ENCODE measurements around the gene S100A4.
"Not testable (repeated sequence)": the region's sequence is repeated elsewhere in the genome, so short reads cannot be mapped to it uniquely, and the experiment has no call there.

S100A4 gene

GRCh38 chr1:153545067-153546055 lies at the start of gene S100A4:
Gene S100A4, minus strand, starts transcription at chr1:153545806. Its CDS starts 1,012 bp downstream, at chr1:153544794.
- peak; percentile 89 for DNase-seq (ENCODE audit: low spot score)

- DNase-seq (ENCODE audit: low spot score), result no peak
These were observed 47.1 kb upstream of the S100A4 start for GRCh38 chr1:153592748-153593147.

GRCh38 chr1:153588482-153588881 lies 42.9 kb upstream of the S100A4 start:
- DNase-seq (ENCODE audit: low spot score), result no peak

- not testable (repeated sequence) for DNase-seq (ENCODE audit: low spot score)
These were observed 42.4 kb upstream of the S100A4 start for GRCh38 chr1:153588033-153588432.

- DNase-seq (ENCODE audit: low spot score), result no peak
These were observed 41.7 kb upstream of the S100A4 start for GRCh38 chr1:153587314-153587713.

GRCh38 chr1:153586347-153586746 lies 40.7 kb upstream of the S100A4 start:
- DNase-seq (ENCODE audit: low spot score), result no peak

GRCh38 chr1:153585006-153585405 lies 39.4 kb upstream of the S100A4 start:
- DNase-seq (ENCODE audit: low spot score), result no peak

GRCh38 chr1:153583976-153584375 lies 38.4 kb upstream of the S100A4 start:
- DNase-seq (ENCODE audit: low spot score), result no peak

GRCh38 chr1:153583514-153583913 lies 37.9 kb upstream of the S100A4 start:
- not testable (repeated sequence) for DNase-seq (ENCODE audit: low spot score)

GRCh38 chr1:153582836-153583235 lies 37.2 kb upstream of the S100A4 start:
- DNase-seq (ENCODE audit: low spot score), result not testable (repeated sequence)

GRCh38 chr1:153578936-153579335 lies 33.3 kb upstream of the S100A4 start:
- no peak for DNase-seq (ENCODE audit: low spot score)

- DNase-seq (ENCODE audit: low spot score), result peak; percentile 49
These were observed 32.9 kb upstream of the S100A4 start for GRCh38 chr1:153578490-153578889.

GRCh38 chr1:153577624-153578051 lies 32.0 kb upstream of the S100A4 start:
- no peak for DNase-seq (ENCODE audit: low spot score)

GRCh38 chr1:153577138-153577537 lies 31.5 kb upstream of the S100A4 start:
- DNase-seq (ENCODE audit: low spot score), result no peak

- not testable (repeated sequence) for DNase-seq (ENCODE audit: low spot score)
These were observed 29.9 kb upstream of the S100A4 start for GRCh38 chr1:153575497-153575896.

- not testable (repeated sequence) for DNase-seq (ENCODE audit: low spot score)
These were observed 29.5 kb upstream of the S100A4 start for GRCh38 chr1:153575081-153575491.

- DNase-seq (ENCODE audit: low spot score), result no peak
These were observed 27.7 kb upstream of the S100A4 start for GRCh38 chr1:153573351-153573750.

- DNase-seq (ENCODE audit: low spot score), result peak; percentile 82
These were observed 27.0 kb upstream of the S100A4 start for GRCh38 chr1:153572569-153573015.

- no peak for DNase-seq (ENCODE audit: low spot score)
These were observed 26.1 kb upstream of the S100A4 start for GRCh38 chr1:153571706-153572105.

GRCh38 chr1:153570874-153571273 lies 25.3 kb upstream of the S100A4 start:
- DNase-seq (ENCODE audit: low spot score), result no peak

- DNase-seq (ENCODE audit: low spot score), result no peak
These were observed 23.9 kb upstream of the S100A4 start for GRCh38 chr1:153569465-153569864.

- peak; percentile 91 for DNase-seq (ENCODE audit: low spot score)
These were observed 22.9 kb upstream of the S100A4 start for GRCh38 chr1:153568367-153569099.

Measured in hepatic stellate cell (primary cell).